Liver (tissue), 3 donors: Measurements from ENCODE around the gene TENT4B.

Experiments
- FOXA1 ChIP-seq: IDR thresholded peaks from 2 replicates; pipeline ENCODE4 v1.6.1; 2016; ENCODE audit warnings: antibody characterized with exemption
- GABPA ChIP-seq, 2 donors: IDR thresholded peaks in 1 of 2; conservative IDR thresholded peaks in 1 of 2; 2 replicates each; pipeline ENCODE4 v1.6.1; 2016; ENCODE audit warnings: antibody characterized with exemption in 2 of 2, mild to moderate bottlenecking in 1 of 2, moderate library complexity in 1 of 2
- HNF4A ChIP-seq, 2 donors: conservative IDR thresholded peaks; 2 replicates each; pipeline ENCODE4 v1.6.1; 2016; ENCODE audit warnings: antibody characterized with exemption in 2 of 2, mild to moderate bottlenecking in 2 of 2
- JUND ChIP-seq, 2 donors: IDR thresholded peaks; 2 replicates each; pipeline ENCODE4 v1.6.1; 2016; ENCODE audit warnings: antibody characterized with exemption in 2 of 2
- NR2F2 ChIP-seq: IDR thresholded peaks from 2 replicates; pipeline ENCODE4 v1.6.1; 2016; ENCODE audit warnings: antibody characterized with exemption
- RAD21 ChIP-seq, 2 donors: IDR thresholded peaks; 2 replicates each; pipeline ENCODE4 v1.6.1; 2016; ENCODE audit warnings: antibody characterized with exemption in 2 of 2, mild to moderate bottlenecking in 2 of 2
- REST ChIP-seq: IDR thresholded peaks from 2 replicates; pipeline ENCODE4 v1.6.1; 2016; ENCODE audit warnings: antibody characterized with exemption, mild to moderate bottlenecking
- SP1 ChIP-seq: IDR thresholded peaks from 2 replicates; pipeline ENCODE4 v1.6.1; 2018; ENCODE audit warnings: antibody characterized with exemption, mild to moderate bottlenecking
- TAF1 ChIP-seq: conservative IDR thresholded peaks from 2 replicates; pipeline ENCODE4 v1.6.1; 2016; ENCODE audit warnings: antibody characterized with exemption, mild to moderate bottlenecking
- YY1 ChIP-seq: IDR thresholded peaks from 2 replicates; pipeline ENCODE4 v1.6.1; 2016; ENCODE audit warnings: antibody characterized with exemption, mild to moderate bottlenecking
- TF ChIP-seq, protein P1 (sequence below): fragments of 150-350 bp; IDR thresholded peaks from 2 replicates; pipeline ENCODE4 v1.5.1; 2017; ENCODE audit warnings: improper control_type of control experiment, low read depth, low read length; ENCODE audit not compliant: missing input control
- TF ChIP-seq, protein P2 (sequence below): IDR thresholded peaks from 2 replicates; pipeline ENCODE4 v1.6.1; 2016; ENCODE audit warnings: antibody characterized with exemption
- donor health status: healthy.
- donor health status: healthy.

- TF ChIP-seq, protein P1, sequence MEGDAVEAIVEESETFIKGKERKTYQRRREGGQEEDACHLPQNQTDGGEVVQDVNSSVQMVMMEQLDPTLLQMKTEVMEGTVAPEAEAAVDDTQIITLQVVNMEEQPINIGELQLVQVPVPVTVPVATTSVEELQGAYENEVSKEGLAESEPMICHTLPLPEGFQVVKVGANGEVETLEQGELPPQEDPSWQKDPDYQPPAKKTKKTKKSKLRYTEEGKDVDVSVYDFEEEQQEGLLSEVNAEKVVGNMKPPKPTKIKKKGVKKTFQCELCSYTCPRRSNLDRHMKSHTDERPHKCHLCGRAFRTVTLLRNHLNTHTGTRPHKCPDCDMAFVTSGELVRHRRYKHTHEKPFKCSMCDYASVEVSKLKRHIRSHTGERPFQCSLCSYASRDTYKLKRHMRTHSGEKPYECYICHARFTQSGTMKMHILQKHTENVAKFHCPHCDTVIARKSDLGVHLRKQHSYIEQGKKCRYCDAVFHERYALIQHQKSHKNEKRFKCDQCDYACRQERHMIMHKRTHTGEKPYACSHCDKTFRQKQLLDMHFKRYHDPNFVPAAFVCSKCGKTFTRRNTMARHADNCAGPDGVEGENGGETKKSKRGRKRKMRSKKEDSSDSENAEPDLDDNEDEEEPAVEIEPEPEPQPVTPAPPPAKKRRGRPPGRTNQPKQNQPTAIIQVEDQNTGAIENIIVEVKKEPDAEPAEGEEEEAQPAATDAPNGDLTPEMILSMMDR = no peak
- TF ChIP-seq RAD21 (IDR thresholded peaks at IDR 0.05) = no peak
- TF ChIP-seq HNF4A (conservative IDR thresholded peaks at IDR 0.05) = no peak
- TF ChIP-seq GABPA (IDR thresholded peaks at IDR 0.05 in 1 of 2, conservative IDR thresholded peaks at IDR 0.05 in 1 of 2) = no peak
- no peak for TF ChIP-seq FOXA1
- no peak for TF ChIP-seq TAF1
- TF ChIP-seq, protein P2, sequence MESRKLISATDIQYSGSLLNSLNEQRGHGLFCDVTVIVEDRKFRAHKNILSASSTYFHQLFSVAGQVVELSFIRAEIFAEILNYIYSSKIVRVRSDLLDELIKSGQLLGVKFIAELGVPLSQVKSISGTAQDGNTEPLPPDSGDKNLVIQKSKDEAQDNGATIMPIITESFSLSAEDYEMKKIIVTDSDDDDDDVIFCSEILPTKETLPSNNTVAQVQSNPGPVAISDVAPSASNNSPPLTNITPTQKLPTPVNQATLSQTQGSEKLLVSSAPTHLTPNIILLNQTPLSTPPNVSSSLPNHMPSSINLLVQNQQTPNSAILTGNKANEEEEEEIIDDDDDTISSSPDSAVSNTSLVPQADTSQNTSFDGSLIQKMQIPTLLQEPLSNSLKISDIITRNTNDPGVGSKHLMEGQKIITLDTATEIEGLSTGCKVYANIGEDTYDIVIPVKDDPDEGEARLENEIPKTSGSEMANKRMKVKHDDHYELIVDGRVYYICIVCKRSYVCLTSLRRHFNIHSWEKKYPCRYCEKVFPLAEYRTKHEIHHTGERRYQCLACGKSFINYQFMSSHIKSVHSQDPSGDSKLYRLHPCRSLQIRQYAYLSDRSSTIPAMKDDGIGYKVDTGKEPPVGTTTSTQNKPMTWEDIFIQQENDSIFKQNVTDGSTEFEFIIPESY = no peak
- TF ChIP-seq SP1 = no peak
- no peak for TF ChIP-seq YY1
- TF ChIP-seq REST = no peak
- no peak for TF ChIP-seq JUND (IDR thresholded peaks at IDR 0.05)
- no peak for TF ChIP-seq NR2F2
Measured at GRCh38 chr16:50265716-50266336, 112.7 kb downstream of the TENT4B start.
